A549 (cell line): ENCODE data around the gene WNT5B. TPM values are rescaled to one million over a fixed set of nuclear protein-coding genes. Genes with fewer than 3 reads are reported as not detected.

Experiments used
- ATAC-seq, 2 experiments: fragments of 200-7000 bp in 1 of 2; fragments of >200 bp in 1 of 2; cut with Nextera tagmentation in 1 of 2; cut with Tn5 transposase in 1 of 2; 3 replicates each; pipeline versions ENCODE4 v1.8.0 to v1.9.1; 2018 to 2020; ENCODE audit warnings: mild to moderate bottlenecking in 1 of 2, moderate library complexity in 1 of 2
- CTCF ChIA-PET: fragments of 300-600 bp; sonication (Branson Sonifier 250); formaldehyde crosslinking; extraction: SDS; loops from one replicate; lab custom pipeline; 2021; ENCODE audit warnings: antibody characterized with exemption, inconsistent platforms; lab: Yijun Ruan, JAX
- POLR2A ChIA-PET: fragments of 350-600 bp; formaldehyde crosslinking; extraction: SDS; loops from one replicate; lab custom pipeline; 2021; ENCODE audit warnings: antibody characterized with exemption, inconsistent platforms; lab: Yijun Ruan, JAX
- DNase-seq, 2 experiments: peaks; one replicate each; pipeline versions ENCODE4 v3.0.0 to v3.0.0-alpha.2; 2011 to 2016; ENCODE audit warnings: low read depth in 1 of 2, low spot score in 1 of 2
- FAIRE-seq: peaks from 2 replicates; lab custom pipeline; 2011; peaks lifted over from hg19 to GRCh38; lab: Jason Lieb, UNC
- H3K27ac ChIP-seq, 2 experiments: fragments of >200 bp; sonication (Bioruptor Twin); formaldehyde crosslinking; 3 replicates each; pipeline ENCODE4 v1.5.1; 2016 to 2017
- H3K4me1 ChIP-seq: fragments of >200 bp; sonication (Bioruptor Twin); formaldehyde crosslinking; 3 replicates; pipeline ENCODE4 v1.6.1; 2016
- H3K4me2 ChIP-seq: fragments of >200 bp; sonication (Bioruptor Twin); formaldehyde crosslinking; 3 replicates; pipeline ENCODE4 v1.6.1; 2016
- H3K4me3 ChIP-seq: fragments of >200 bp; sonication (Bioruptor Twin); formaldehyde crosslinking; 3 replicates; pipeline ENCODE4 v1.5.1; 2016
- H3K9me3 ChIP-seq: fragments of >200 bp; sonication (Bioruptor Twin); formaldehyde crosslinking; 3 replicates; pipeline ENCODE4 v1.6.1; 2016
- BHLHE40 ChIP-seq: IDR thresholded peaks from 2 replicates; pipeline ENCODE4 v1.6.1; 2012; ENCODE audit warnings: low read depth, low read length, inconsistent platforms
- CBX2 ChIP-seq: fragments of 200-600 bp; sonication (generic); IDR thresholded peaks from 2 replicates; pipeline ENCODE4 v1.6.1; 2016; ENCODE audit warnings: low read depth, mild to moderate bottlenecking, borderline replicate concordance
- CHD2 ChIP-seq: fragments of 150-350 bp; IDR thresholded peaks from 2 replicates; pipeline ENCODE4 v1.6.1; 2014; ENCODE audit warnings: low read length; ENCODE audit not compliant: partially characterized antibody
- EHMT2 ChIP-seq: fragments of 200-600 bp; sonication (generic); IDR thresholded peaks from 2 replicates; pipeline ENCODE4 v1.6.1; 2016; ENCODE audit warnings: antibody characterized with exemption, low read depth, mild to moderate bottlenecking, moderate library complexity
- ESRRA ChIP-seq: fragments of 150-350 bp; IDR thresholded peaks from 2 replicates; pipeline ENCODE4 v1.6.1; 2014; ENCODE audit warnings: mild to moderate bottlenecking, low read length, borderline replicate concordance
- FOXS1 ChIP-seq: fragments of 250-450 bp; sonication (Bioruptor Pico); IDR thresholded peaks from 2 replicates; pipeline ENCODE4 v1.5.0; 2020; ENCODE audit warnings: mild to moderate bottlenecking, moderate library complexity
- GATA3 ChIP-seq: IDR thresholded peaks from 2 replicates; pipeline ENCODE4 v1.6.1; 2012; ENCODE audit warnings: borderline replicate concordance
- HOXA7 ChIP-seq: fragments of 250-450 bp; sonication (Bioruptor Pico); IDR thresholded peaks from 2 replicates; pipeline ENCODE4 v1.5.0; 2020; ENCODE audit warnings: mild to moderate bottlenecking, moderate library complexity
- HOXB13 ChIP-seq: fragments of 250-450 bp; sonication (Bioruptor Pico); IDR thresholded peaks from 2 replicates; pipeline ENCODE4 v1.5.0; 2020; ENCODE audit warnings: low read depth, mild to moderate bottlenecking, moderate library complexity
- HOXB5 ChIP-seq: fragments of 250-450 bp; sonication (Bioruptor Pico); IDR thresholded peaks from 2 replicates; pipeline ENCODE4 v1.5.0; 2020; ENCODE audit warnings: mild to moderate bottlenecking, moderate library complexity
- KDM1A ChIP-seq: fragments of 200-600 bp; sonication (generic); IDR thresholded peaks from 2 replicates; pipeline ENCODE4 v1.6.1; 2016; ENCODE audit warnings: low read depth, mild to moderate bottlenecking
- MAFK ChIP-seq: fragments of 450-650 bp; IDR thresholded peaks from 2 replicates; pipeline ENCODE4 v1.6.1; 2014; ENCODE audit not compliant: partially characterized antibody
- MAZ ChIP-seq: fragments of 150-350 bp; IDR thresholded peaks from 2 replicates; pipeline ENCODE4 v1.6.1; 2014; ENCODE audit warnings: antibody characterized with exemption, low read depth, low read length, borderline replicate concordance
- MYC ChIP-seq: IDR thresholded peaks from 2 replicates; pipeline ENCODE4 v1.6.1; 2012; ENCODE audit warnings: mild to moderate bottlenecking, inconsistent platforms, low read length, improper control_type of control experiment, borderline replicate concordance
- NPAS2 ChIP-seq: fragments of 250-450 bp; sonication (Bioruptor Pico); IDR thresholded peaks from 2 replicates; pipeline ENCODE4 v1.8.0; 2022; ENCODE audit warnings: mild to moderate bottlenecking, moderate library complexity, borderline replicate concordance
- RAD21 ChIP-seq, 2 experiments: fragments of >200 bp in 1 of 2; sonication (Bioruptor Twin) in 1 of 2; formaldehyde crosslinking in 1 of 2; IDR thresholded peaks in 1 of 2; conservative IDR thresholded peaks in 1 of 2; 2 replicates in 1 of 2; 3 replicates in 1 of 2; pipeline ENCODE4 v1.6.1; 2012 to 2018; ENCODE audit warnings: inconsistent platforms in 1 of 2
- RARB ChIP-seq: fragments of 250-450 bp; sonication (Bioruptor Pico); IDR thresholded peaks from 2 replicates; pipeline ENCODE4 v1.8.0; 2021; ENCODE audit warnings: mild to moderate bottlenecking, moderate library complexity
- RFX5 ChIP-seq: fragments of 450-650 bp; IDR thresholded peaks from 2 replicates; pipeline ENCODE4 v1.7.1; 2014; ENCODE audit warnings: antibody characterized with exemption, mild to moderate bottlenecking, moderate library complexity
- SREBF2 ChIP-seq: fragments of 450-650 bp; IDR thresholded peaks from 2 replicates; pipeline ENCODE4 v1.6.1; 2014; ENCODE audit warnings: mild to moderate bottlenecking, moderate library complexity
- ZSCAN20 ChIP-seq: fragments of 250-450 bp; sonication (Bioruptor Pico); IDR thresholded peaks from 2 replicates; pipeline ENCODE4 v1.8.0; 2022; ENCODE audit warnings: mild to moderate bottlenecking, moderate library complexity
- WGBS: methylation state at CpG from one replicate; pipeline ENCODE4 v1.1.6; 2017; ENCODE audit errors: missing lambda C conversion rate; 5-methylcytosine and 5-hydroxymethylcytosine counted together
- polyA plus RNA-seq, 4 experiments: library from polyadenylated mRNA; depleted of rRNA in 3 of 4; stranded (reverse); fragments of >200 nt; fragmentation: RNase III in 1 of 4; extraction: RNeasy Plus Mini Kit Qiagen cat#74134 plus additional on column Dnase treatment in 1 of 4; gene quantifications; 2 replicates in 3 of 4; 3 replicates in 1 of 4; pipeline ENCODE4 v1.2.3, GENCODE V29; 2011 to 2017
- TF ChIP-seq, protein P1 (sequence below): fragments of 250-450 bp; sonication (Bioruptor Pico); IDR thresholded peaks from 2 replicates; pipeline ENCODE4 v1.5.0; 2021; ENCODE audit warnings: mild to moderate bottlenecking, moderate library complexity, borderline replicate concordance
- TF ChIP-seq, protein P2 (sequence below): fragments of >200 bp; sonication (Bioruptor Twin); formaldehyde crosslinking; IDR thresholded peaks from 2 replicates; pipeline ENCODE4 v1.6.1; 2016
- TF ChIP-seq, protein P3 (sequence below): IDR thresholded peaks from 2 replicates; pipeline ENCODE4 v1.6.1; 2012
- TF ChIP-seq, protein P4 (sequence below): IDR thresholded peaks from 2 replicates; pipeline ENCODE4 v1.6.1; 2012
- TF ChIP-seq, protein P5 (sequence below): IDR thresholded peaks from 2 replicates; pipeline ENCODE4 v1.6.1; 2012; ENCODE audit warnings: low read depth, borderline replicate concordance

WNT5B gene
- polyA plus RNA-seq, 2 of the 4 experiments (the other 2 are of a cell fraction): 1.3 to 1.6 TPM

DNA sequence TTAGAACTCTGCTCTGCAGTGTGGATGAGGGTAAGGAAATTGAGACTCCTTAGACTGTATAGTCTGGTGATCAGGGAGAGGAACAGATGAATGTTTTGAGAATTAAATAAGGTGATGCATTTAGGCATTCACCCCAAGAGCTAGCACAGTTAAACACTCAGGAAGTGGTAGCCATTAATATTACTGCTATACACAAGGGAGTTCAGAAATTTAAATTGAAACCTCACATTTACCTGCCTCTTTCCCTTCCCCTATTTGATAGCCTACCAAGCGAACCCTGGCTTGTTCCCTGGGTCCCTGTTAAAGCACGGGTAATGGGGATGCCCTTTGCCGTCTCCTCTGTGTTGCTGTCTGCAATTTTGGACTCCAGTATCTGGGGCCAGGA is 18.2 kb downstream of the WNT5B start:
- 68% methylated on average over 3 of the region's 3 CpGs for WGBS
- FAIRE-seq (no peak), ATAC-seq (no peak), DNase-seq (no peak)
- TF ChIP-seq, protein P1, sequence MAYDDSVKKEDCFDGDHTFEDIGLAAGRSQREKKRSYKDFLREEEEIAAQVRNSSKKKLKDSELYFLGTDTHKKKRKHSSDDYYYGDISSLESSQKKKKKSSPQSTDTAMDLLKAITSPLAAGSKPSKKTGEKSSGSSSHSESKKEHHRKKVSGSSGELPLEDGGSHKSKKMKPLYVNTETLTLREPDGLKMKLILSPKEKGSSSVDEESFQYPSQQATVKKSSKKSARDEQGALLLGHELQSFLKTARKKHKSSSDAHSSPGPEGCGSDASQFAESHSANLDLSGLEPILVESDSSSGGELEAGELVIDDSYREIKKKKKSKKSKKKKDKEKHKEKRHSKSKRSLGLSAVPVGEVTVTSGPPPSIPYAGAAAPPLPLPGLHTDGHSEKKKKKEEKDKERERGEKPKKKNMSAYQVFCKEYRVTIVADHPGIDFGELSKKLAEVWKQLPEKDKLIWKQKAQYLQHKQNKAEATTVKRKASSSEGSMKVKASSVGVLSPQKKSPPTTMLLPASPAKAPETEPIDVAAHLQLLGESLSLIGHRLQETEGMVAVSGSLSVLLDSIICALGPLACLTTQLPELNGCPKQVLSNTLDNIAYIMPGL (CRISPR knock-in tag): no peak
- TF ChIP-seq, protein P2, sequence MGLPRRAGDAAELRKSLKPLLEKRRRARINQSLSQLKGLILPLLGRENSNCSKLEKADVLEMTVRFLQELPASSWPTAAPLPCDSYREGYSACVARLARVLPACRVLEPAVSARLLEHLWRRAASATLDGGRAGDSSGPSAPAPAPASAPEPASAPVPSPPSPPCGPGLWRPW: no peak
- TF ChIP-seq BHLHE40 (no peak), ZSCAN20 (CRISPR knock-in tag) (no peak), CHD2 (no peak), FOXS1 (CRISPR knock-in tag) (no peak), RFX5 (no peak), ESRRA (no peak), RARB (CRISPR knock-in tag) (no peak), HOXB5 (CRISPR knock-in tag) (no peak), RAD21 (conservative IDR thresholded peaks at IDR 0.05 in 1 of 2, IDR thresholded peaks at IDR 0.05 in 1 of 2) (no peak)
- TF ChIP-seq, protein P3, sequence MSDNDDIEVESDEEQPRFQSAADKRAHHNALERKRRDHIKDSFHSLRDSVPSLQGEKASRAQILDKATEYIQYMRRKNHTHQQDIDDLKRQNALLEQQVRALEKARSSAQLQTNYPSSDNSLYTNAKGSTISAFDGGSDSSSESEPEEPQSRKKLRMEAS: no peak
- TF ChIP-seq, protein P4, sequence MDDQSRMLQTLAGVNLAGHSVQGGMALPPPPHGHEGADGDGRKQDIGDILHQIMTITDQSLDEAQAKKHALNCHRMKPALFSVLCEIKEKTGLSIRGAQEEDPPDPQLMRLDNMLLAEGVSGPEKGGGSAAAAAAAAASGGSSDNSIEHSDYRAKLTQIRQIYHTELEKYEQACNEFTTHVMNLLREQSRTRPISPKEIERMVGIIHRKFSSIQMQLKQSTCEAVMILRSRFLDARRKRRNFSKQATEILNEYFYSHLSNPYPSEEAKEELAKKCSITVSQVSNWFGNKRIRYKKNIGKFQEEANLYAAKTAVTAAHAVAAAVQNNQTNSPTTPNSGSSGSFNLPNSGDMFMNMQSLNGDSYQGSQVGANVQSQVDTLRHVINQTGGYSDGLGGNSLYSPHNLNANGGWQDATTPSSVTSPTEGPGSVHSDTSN: no peak
- TF ChIP-seq, protein P5, sequence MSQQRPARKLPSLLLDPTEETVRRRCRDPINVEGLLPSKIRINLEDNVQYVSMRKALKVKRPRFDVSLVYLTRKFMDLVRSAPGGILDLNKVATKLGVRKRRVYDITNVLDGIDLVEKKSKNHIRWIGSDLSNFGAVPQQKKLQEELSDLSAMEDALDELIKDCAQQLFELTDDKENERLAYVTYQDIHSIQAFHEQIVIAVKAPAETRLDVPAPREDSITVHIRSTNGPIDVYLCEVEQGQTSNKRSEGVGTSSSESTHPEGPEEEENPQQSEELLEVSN: no peak
- no peak overlapping the region for H3K27ac ChIP-seq
- H3K4me3 ChIP-seq: no peak overlapping the region
- POLR2A ChIA-PET: no interaction called here
- H3K4me2 ChIP-seq: no peak overlapping the region
- no peaks in the 10 kb centered on the region for H3K9me3 ChIP-seq
- CTCF ChIA-PET: interaction anchor here (0.9 to 17.7 kb wide), 4 partner anchors 15 to 529 kb away, joined by 3 to 483 read pairs (median 100); partner anchors contain the start of gene WNT5B
- H3K4me1 ChIP-seq: no peaks in the 10 kb centered on the region

DNA sequence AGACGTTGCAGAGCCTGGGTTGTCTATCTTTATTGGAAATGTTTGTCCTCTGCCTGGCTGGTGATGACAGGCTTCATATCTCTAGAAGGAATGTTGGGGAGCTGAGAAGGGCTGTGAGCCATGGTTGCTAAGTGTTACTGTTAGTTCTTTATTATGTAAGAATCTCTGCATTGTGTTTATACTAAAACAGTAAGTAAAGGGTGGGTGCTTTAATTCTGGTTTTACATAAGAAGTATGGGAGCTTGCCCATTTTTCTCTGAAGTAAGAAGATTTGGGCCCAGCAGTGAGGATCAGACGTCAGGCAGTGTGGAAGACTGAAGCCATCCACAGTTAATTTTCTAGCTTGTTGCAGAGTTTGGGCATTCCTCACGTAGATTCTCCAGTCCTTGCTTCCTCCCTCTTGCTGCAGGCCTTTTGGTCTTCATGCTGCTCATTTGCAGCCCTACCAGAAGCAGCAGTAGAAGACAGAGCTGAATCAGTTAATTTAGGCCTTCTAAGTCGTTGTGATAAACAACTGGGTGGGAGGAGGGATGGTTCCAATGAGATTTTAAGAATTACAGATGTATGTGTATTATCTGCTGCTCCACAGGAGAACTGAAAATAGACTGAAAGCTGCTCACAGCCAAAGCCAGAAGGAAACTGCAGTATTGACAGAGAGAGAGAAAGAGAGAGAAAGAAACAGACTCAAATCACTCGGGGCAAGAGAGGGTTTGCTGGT is 21.4 kb downstream of the WNT5B start:
- no peak for DNase-seq
- CTCF ChIA-PET: interaction anchor here (0.7 to 17.7 kb wide), 6 partner anchors 10 to 290 kb away, joined by 4 to 483 read pairs (median 44); partner anchors contain the start of gene WNT5B
- Histone ChIP-seq H3K9me3 (no peaks in the 10 kb centered on the region), H3K4me2 (no peak overlapping the region), H3K27ac (no peak overlapping the region), H3K4me1 (no peaks in the 10 kb centered on the region), H3K4me3 (no peak overlapping the region)
- no peak for ATAC-seq
- WGBS: 16% methylated on average over 5 of the region's 5 CpGs
- POLR2A ChIA-PET: no interaction called here
- TF ChIP-seq KDM1A (no peak), MAZ (no peak), GATA3 (no peak), FOXS1 (CRISPR knock-in tag) (no peak), BHLHE40 (no peak), MAFK (no peak), CHD2 (no peak), NPAS2 (CRISPR knock-in tag) (no peak), RAD21 (conservative IDR thresholded peaks at IDR 0.05 in 1 of 2, IDR thresholded peaks at IDR 0.05 in 1 of 2) (no peak), MYC (no peak), CBX2 (no peak), EHMT2 (no peak), HOXB5 (CRISPR knock-in tag) (no peak), SREBF2 (no peak), HOXB13 (CRISPR knock-in tag) (no peak), HOXA7 (CRISPR knock-in tag) (no peak)
- TF ChIP-seq, protein P5: no peak
- TF ChIP-seq, protein P1 (CRISPR knock-in tag): no peak
- TF ChIP-seq, protein P2: no peak
- FAIRE-seq: no peak
